SK-N-SH treated with all-trans-retinoic acid at 6 μM for 48 hours (cell line): ENCODE data around the gene ELFN1.

Experiments
- ATAC-seq: fragments of 200-7000 bp; cut with Tn5 transposase; 3 replicates; pipeline ENCODE4 v1.9.1; 2020; ENCODE audit warnings: mild to moderate bottlenecking, moderate library complexity
- ARNTL ChIP-seq: fragments of 450-650 bp; formaldehyde crosslinking; IDR thresholded peaks from 2 replicates; pipeline ENCODE4 v1.5.0; 2020; ENCODE audit warnings: low read depth, mild to moderate bottlenecking, moderate library complexity, borderline replicate concordance
- BACH2 ChIP-seq: fragments of 250-450 bp; sonication (Bioruptor Pico); IDR thresholded peaks from 2 replicates; pipeline ENCODE4 v1.9.0; 2021; ENCODE audit warnings: mild to moderate bottlenecking, borderline replicate concordance
- CREB5 ChIP-seq: fragments of 250-450 bp; sonication (Bioruptor Pico); IDR thresholded peaks from 2 replicates; pipeline ENCODE4 v1.5.1; 2020; ENCODE audit warnings: low read depth, mild to moderate bottlenecking, moderate library complexity
- CSDC2 ChIP-seq: fragments of 250-450 bp; sonication (Bioruptor Pico); IDR thresholded peaks from 2 replicates; pipeline ENCODE4 v1.5.0; 2020; ENCODE audit warnings: mild to moderate bottlenecking, moderate library complexity
- ESRRG ChIP-seq: fragments of 250-450 bp; sonication (Bioruptor Pico); IDR thresholded peaks from 2 replicates; pipeline ENCODE4 v1.6.1; 2021; ENCODE audit warnings: mild to moderate bottlenecking
- GLIS3 ChIP-seq: fragments of 250-450 bp; sonication (Bioruptor Pico); IDR thresholded peaks from 2 replicates; pipeline ENCODE4 v1.5.0; 2020; ENCODE audit warnings: mild to moderate bottlenecking, moderate library complexity
- ISL1 ChIP-seq: fragments of 250-450 bp; sonication (Bioruptor Pico); IDR thresholded peaks from 2 replicates; pipeline ENCODE4 v2.1.2; 2022; ENCODE audit warnings: mild to moderate bottlenecking, moderate library complexity
- OSR1 ChIP-seq: fragments of 250-450 bp; sonication (Bioruptor Pico); IDR thresholded peaks from 2 replicates; pipeline ENCODE4 v1.8.0; 2022; ENCODE audit warnings: moderate library complexity, mild to moderate bottlenecking, inconsistent platforms
- PPARA ChIP-seq: fragments of 250-450 bp; sonication (Bioruptor Pico); IDR thresholded peaks from 2 replicates; pipeline ENCODE4 v1.5.0; 2020; ENCODE audit warnings: mild to moderate bottlenecking, borderline replicate concordance
- RARB ChIP-seq: fragments of 250-450 bp; sonication (Bioruptor Pico); IDR thresholded peaks from 2 replicates; pipeline ENCODE4 v1.8.0; 2021; ENCODE audit warnings: mild to moderate bottlenecking, moderate library complexity
- TCF4 ChIP-seq: fragments of 250-450 bp; sonication (Bioruptor Pico); IDR thresholded peaks from 2 replicates; pipeline ENCODE4 v1.8.0; 2021; ENCODE audit warnings: mild to moderate bottlenecking, moderate library complexity, borderline replicate concordance
- TOX ChIP-seq: fragments of 250-450 bp; sonication (Bioruptor Pico); IDR thresholded peaks from 2 replicates; pipeline ENCODE4 v1.8.0; 2021; ENCODE audit warnings: mild to moderate bottlenecking, moderate library complexity, borderline replicate concordance
- ZC3H10 ChIP-seq: fragments of 250-450 bp; sonication (Bioruptor Pico); IDR thresholded peaks from 2 replicates; pipeline ENCODE4 v1.5.1; 2021; ENCODE audit warnings: mild to moderate bottlenecking, moderate library complexity
- ZFP3 ChIP-seq: fragments of 250-450 bp; sonication (Bioruptor Pico); IDR thresholded peaks from 2 replicates; pipeline ENCODE4 v1.5.0; 2020; ENCODE audit warnings: mild to moderate bottlenecking, moderate library complexity
- ZFP30 ChIP-seq: fragments of 450-650 bp; formaldehyde crosslinking; IDR thresholded peaks from 2 replicates; pipeline ENCODE4 v1.5.0; 2022; ENCODE audit warnings: mild to moderate bottlenecking, moderate library complexity
- ZNF565 ChIP-seq: fragments of 450-650 bp; formaldehyde crosslinking; conservative IDR thresholded peaks from 2 replicates; pipeline ENCODE4 v1.5.0; 2020; ENCODE audit warnings: low read depth, mild to moderate bottlenecking, moderate library complexity
- ZNF8 ChIP-seq: fragments of 450-650 bp; formaldehyde crosslinking; IDR thresholded peaks from 2 replicates; pipeline ENCODE4 v1.5.0; 2020; ENCODE audit warnings: mild to moderate bottlenecking, moderate library complexity
- TF ChIP-seq, protein P1 (sequence below): fragments of 250-450 bp; sonication (Bioruptor Pico); IDR thresholded peaks from 2 replicates; pipeline ENCODE4 v1.5.1; 2021; ENCODE audit warnings: mild to moderate bottlenecking, moderate library complexity
- TF ChIP-seq, protein P2 (sequence below): fragments of 250-450 bp; sonication (Bioruptor Pico); IDR thresholded peaks from 2 replicates; pipeline ENCODE4 v1.8.0; 2021; ENCODE audit warnings: low read depth, mild to moderate bottlenecking, moderate library complexity, borderline replicate concordance
- TF ChIP-seq, protein P3 (sequence below): fragments of 250-450 bp; sonication (Bioruptor Pico); IDR thresholded peaks from 2 replicates; pipeline ENCODE4 v1.5.0; 2020; ENCODE audit warnings: mild to moderate bottlenecking, moderate library complexity
- TF ChIP-seq, protein P4 (sequence below): fragments of 250-450 bp; sonication (Bioruptor Pico); IDR thresholded peaks from 2 replicates; pipeline ENCODE4 v1.8.0; 2020; ENCODE audit warnings: mild to moderate bottlenecking, moderate library complexity, borderline replicate concordance

The ELFN1 gene

GRCh38 chr7:1710936-1711335, 40.9 kb downstream of the ELFN1 start:
- no peak for ATAC-seq
- TF ChIP-seq ARNTL (CRISPR knock-in tag) (no peak), PPARA (no peak), BACH2 (CRISPR knock-in tag) (no peak), ESRRG (CRISPR knock-in tag) (no peak), GLIS3 (CRISPR knock-in tag) (no peak), CSDC2 (CRISPR knock-in tag) (no peak), CREB5 (no peak), RARB (no peak), ZNF565 (no peak), ZFP30 (CRISPR knock-in tag) (no peak), ZNF8 (CRISPR knock-in tag) (no peak), TCF4 (no peak)
- TF ChIP-seq, protein P1, sequence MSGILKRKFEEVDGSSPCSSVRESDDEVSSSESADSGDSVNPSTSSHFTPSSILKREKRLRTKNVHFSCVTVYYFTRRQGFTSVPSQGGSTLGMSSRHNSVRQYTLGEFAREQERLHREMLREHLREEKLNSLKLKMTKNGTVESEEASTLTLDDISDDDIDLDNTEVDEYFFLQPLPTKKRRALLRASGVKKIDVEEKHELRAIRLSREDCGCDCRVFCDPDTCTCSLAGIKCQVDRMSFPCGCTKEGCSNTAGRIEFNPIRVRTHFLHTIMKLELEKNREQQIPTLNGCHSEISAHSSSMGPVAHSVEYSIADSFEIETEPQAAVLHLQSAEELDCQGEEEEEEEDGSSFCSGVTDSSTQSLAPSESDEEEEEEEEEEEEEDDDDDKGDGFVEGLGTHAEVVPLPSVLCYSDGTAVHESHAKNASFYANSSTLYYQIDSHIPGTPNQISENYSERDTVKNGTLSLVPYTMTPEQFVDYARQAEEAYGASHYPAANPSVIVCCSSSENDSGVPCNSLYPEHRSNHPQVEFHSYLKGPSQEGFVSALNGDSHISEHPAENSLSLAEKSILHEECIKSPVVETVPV (CRISPR knock-in tag), result no peak
- TF ChIP-seq, protein P2, sequence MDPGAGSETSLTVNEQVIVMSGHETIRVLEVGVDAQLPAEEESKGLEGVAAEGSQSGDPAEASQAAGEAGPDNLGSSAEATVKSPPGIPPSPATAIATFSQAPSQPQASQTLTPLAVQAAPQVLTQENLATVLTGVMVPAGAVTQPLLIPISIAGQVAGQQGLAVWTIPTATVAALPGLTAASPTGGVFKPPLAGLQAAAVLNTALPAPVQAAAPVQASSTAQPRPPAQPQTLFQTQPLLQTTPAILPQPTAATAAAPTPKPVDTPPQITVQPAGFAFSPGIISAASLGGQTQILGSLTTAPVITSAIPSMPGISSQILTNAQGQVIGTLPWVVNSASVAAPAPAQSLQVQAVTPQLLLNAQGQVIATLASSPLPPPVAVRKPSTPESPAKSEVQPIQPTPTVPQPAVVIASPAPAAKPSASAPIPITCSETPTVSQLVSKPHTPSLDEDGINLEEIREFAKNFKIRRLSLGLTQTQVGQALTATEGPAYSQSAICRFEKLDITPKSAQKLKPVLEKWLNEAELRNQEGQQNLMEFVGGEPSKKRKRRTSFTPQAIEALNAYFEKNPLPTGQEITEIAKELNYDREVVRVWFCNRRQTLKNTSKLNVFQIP (CRISPR knock-in tag), result no peak
- TF ChIP-seq, protein P3, sequence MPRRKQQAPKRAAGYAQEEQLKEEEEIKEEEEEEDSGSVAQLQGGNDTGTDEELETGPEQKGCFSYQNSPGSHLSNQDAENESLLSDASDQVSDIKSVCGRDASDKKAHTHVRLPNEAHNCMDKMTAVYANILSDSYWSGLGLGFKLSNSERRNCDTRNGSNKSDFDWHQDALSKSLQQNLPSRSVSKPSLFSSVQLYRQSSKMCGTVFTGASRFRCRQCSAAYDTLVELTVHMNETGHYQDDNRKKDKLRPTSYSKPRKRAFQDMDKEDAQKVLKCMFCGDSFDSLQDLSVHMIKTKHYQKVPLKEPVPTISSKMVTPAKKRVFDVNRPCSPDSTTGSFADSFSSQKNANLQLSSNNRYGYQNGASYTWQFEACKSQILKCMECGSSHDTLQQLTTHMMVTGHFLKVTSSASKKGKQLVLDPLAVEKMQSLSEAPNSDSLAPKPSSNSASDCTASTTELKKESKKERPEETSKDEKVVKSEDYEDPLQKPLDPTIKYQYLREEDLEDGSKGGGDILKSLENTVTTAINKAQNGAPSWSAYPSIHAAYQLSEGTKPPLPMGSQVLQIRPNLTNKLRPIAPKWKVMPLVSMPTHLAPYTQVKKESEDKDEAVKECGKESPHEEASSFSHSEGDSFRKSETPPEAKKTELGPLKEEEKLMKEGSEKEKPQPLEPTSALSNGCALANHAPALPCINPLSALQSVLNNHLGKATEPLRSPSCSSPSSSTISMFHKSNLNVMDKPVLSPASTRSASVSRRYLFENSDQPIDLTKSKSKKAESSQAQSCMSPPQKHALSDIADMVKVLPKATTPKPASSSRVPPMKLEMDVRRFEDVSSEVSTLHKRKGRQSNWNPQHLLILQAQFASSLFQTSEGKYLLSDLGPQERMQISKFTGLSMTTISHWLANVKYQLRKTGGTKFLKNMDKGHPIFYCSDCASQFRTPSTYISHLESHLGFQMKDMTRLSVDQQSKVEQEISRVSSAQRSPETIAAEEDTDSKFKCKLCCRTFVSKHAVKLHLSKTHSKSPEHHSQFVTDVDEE (CRISPR knock-in tag), result no peak

DNA sequence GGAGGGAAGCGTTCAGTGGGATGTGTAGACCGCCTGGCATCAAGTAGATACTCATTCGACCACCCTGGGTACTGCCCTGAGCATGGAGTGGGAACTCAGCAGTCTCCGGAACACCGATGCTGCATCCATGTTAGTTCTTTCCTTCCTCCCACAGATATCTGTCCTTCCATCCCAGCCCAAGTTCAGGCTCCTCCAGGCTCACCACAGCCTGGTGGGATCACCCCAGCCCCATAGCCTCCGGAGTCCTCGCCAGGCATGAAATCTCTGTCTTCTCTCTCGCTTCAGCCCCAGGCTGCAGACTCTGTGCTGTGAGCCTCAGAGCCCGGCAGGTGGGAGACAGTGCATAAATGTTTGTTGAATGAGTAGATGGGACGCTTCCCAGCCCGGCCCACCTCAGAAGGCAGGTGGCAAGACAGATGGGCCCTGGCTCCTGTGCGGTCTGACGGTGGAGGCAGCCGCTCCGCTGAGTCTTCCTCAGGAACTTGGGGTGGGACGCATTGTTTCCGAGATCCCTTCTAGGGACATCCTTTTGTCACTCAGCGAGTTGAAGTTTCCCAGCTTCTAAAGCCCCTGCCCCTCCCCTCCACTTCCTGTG, 42.9 kb downstream of the ELFN1 start:
- TF ChIP-seq ISL1 (CRISPR knock-in tag), result no peak
- no peak for ATAC-seq

DNA sequence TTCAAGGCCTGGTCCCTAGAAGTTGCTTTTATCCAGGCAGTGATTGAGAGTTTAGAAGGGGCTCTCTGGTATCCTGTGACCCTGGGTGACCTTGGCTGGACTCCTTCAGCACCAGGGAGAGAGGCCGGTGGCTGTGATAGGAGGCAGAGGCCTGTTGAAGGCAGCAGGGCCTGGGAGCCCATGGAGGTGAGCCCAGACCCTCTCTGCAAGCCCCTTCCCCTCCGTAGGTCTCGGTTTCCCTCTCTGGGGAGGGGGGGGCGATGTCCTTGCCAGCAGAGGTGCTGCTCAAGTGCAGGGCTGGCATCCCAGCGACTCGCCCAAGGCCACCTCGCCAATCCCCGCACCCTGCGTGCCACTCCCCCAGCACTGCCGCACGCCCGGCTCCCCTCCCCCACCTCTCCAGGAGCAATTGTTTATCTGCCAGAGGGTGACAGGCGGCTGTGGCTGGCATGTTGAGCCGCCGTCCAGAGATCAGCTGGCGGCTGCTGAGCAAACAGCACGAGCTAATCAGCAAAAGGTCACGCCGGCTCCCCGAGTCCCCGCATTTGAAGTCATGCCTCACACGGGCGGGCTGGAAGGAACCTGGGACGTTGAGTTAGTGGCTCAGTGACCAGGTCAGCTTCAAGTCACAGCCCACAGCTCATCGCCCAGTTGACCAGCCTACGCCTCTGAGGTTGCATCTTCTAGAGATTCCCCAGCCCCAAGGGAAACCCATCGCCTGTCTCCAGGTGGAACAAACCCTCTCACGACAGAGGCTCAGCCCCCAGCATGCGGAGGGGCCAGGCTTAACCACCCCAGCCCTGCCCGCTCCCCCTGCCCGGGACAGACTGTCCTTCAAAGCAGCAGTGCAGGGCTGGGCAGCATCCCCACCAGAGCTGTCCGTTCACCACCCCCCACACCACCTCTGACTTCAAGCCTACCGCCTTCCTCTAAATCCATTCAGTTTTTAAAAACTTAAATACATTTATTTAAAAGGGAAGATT, 43.7 kb downstream of the ELFN1 start:
- TF ChIP-seq CREB5, result no peak
- TF ChIP-seq ZFP3, result no peak
- TF ChIP-seq, protein P2 (CRISPR knock-in tag), result no peak
- TF ChIP-seq, protein P1 (CRISPR knock-in tag), result no peak
- TF ChIP-seq ISL1 (CRISPR knock-in tag), result no peak
- no peak for TF ChIP-seq OSR1 (CRISPR knock-in tag)
- TF ChIP-seq ESRRG (CRISPR knock-in tag), result no peak
- TF ChIP-seq ZNF565, result no peak
- no peak for TF ChIP-seq GLIS3 (CRISPR knock-in tag)
- no peak for TF ChIP-seq CSDC2 (CRISPR knock-in tag)
- no peak for TF ChIP-seq TCF4
- no peak for TF ChIP-seq ZC3H10 (CRISPR knock-in tag)
- TF ChIP-seq BACH2 (CRISPR knock-in tag), result no peak
- no peak for TF ChIP-seq TOX (CRISPR knock-in tag)
- TF ChIP-seq, protein P4, sequence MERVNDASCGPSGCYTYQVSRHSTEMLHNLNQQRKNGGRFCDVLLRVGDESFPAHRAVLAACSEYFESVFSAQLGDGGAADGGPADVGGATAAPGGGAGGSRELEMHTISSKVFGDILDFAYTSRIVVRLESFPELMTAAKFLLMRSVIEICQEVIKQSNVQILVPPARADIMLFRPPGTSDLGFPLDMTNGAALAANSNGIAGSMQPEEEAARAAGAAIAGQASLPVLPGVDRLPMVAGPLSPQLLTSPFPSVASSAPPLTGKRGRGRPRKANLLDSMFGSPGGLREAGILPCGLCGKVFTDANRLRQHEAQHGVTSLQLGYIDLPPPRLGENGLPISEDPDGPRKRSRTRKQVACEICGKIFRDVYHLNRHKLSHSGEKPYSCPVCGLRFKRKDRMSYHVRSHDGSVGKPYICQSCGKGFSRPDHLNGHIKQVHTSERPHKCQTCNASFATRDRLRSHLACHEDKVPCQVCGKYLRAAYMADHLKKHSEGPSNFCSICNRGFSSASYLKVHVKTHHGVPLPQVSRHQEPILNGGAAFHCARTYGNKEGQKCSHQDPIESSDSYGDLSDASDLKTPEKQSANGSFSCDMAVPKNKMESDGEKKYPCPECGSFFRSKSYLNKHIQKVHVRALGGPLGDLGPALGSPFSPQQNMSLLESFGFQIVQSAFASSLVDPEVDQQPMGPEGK (CRISPR knock-in tag), result no peak
- ATAC-seq, result no peak
